Measurements from ENCODE around the gene HMGCS2. TPM values are rescaled to one million over a fixed set of nuclear protein-coding genes. Genes with fewer than 3 reads are reported as not detected.

Gene HMGCS2
- total RNA-seq, 4 donors from 2014 or later: 6.4 to 8.1 TPM; not detected in 2

DNA sequence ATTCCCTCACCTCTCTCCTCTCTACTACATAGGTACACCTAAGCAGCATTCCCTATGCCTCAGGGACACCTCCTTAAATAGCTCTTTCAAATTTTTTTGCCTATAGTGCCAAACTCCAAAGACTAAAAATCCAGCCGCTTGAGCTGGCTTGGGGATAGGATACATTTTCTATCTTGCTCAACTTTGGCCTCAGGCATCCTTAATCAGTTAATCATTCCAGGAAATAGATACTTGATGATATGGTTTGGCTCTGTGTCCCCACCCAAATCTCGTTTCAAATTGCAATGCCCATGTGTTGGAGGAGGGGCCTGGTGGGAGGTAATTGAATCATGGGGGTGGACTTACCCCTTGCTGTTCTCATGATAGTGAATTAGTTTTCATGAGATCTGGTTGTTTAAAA is 68.4 kb downstream of the HMGCS2 start:
- Histone ChIP-seq H3K9me3 (no peaks in the 10 kb centered on the region), H3K4me3 (replicated peaks in 1 of 3) (no peak overlapping the region), H3K27ac (no peak overlapping the region), H3K4me1 (no peaks in the 10 kb centered on the region), H3K36me3 (no peaks in the 10 kb centered on the region), H3K27me3 (no peaks in the 10 kb centered on the region)
- WGBS, 2 donors: 75% methylated on average over 2 of the region's 2 CpGs
- intact Hi-C loops (cut with DNase I): no loop called here
- no peak for TF ChIP-seq POLR2A (IDR thresholded peaks at IDR 0.05)
- TF ChIP-seq, protein P1, sequence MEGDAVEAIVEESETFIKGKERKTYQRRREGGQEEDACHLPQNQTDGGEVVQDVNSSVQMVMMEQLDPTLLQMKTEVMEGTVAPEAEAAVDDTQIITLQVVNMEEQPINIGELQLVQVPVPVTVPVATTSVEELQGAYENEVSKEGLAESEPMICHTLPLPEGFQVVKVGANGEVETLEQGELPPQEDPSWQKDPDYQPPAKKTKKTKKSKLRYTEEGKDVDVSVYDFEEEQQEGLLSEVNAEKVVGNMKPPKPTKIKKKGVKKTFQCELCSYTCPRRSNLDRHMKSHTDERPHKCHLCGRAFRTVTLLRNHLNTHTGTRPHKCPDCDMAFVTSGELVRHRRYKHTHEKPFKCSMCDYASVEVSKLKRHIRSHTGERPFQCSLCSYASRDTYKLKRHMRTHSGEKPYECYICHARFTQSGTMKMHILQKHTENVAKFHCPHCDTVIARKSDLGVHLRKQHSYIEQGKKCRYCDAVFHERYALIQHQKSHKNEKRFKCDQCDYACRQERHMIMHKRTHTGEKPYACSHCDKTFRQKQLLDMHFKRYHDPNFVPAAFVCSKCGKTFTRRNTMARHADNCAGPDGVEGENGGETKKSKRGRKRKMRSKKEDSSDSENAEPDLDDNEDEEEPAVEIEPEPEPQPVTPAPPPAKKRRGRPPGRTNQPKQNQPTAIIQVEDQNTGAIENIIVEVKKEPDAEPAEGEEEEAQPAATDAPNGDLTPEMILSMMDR (IDR thresholded peaks at IDR 0.05): no peak
- DNase-seq: no peak

Other genes with a start within 250 kb of the HMGCS2 start
- 10 to 100 TPM; 10.8 to 17.9 (median 11.9) TPM for gene ZNF697, start 120.6 kb downstream of the HMGCS2 start, total RNA-seq
- gene PHGDH, start 57.0 kb downstream of the HMGCS2 start, total RNA-seq: 100 to 1,000 TPM in 2 of 4 donors, 10 to 100 TPM in 2; 36.0 to 308 (median 102) TPM
- gene REG4, start 42.6 kb upstream of the HMGCS2 start, total RNA-seq: not detected
- under 1 TPM in 1 of 4 donors, not detected in 3; 0.13 TPM for gene ADAM30, start 127.6 kb upstream of the HMGCS2 start, total RNA-seq

Measured in thyroid gland (tissue), 4 donors.